ENCODE data around the gene BUB3.

The BUB3 gene

GRCh38 chr10:123154092-123154710, at the start of gene BUB3:
TSS of gene BUB3 (plus strand) at chr10:123154402. CDS start at chr10:123154918, 516 bp downstream.
- peak; percentile 2 for TF ChIP-seq CTCF (IDR thresholded peaks at IDR 0.05; ENCODE audit: insufficient read depth, low read length, missing control alignments)
- ChIA-PET CTCF (interaction anchor here (0.8 to 2.5 kb wide), 5 partner anchors 10 to 147 kb away, joined by 3 to 13 read pairs (median 6); no protein-coding TSS in a partner anchor), POLR2A (interaction anchor here (0.6 to 1.2 kb wide), 4 partner anchors 16 to 1265 kb away, joined by 3 to 4 read pairs (median 3); partner anchors contain the start of gene ATE1)
- DNase-seq (ENCODE audit: low read depth, low spot score) = peak; percentile 96
- H3K4me3 ChIP-seq (ENCODE audit: low read depth, low read length) = peak within 1 kb of the TSS; percentile 97

GRCh38 chr10:123109466-123109865, 44.7 kb upstream of the BUB3 start:
- TF ChIP-seq CTCF (IDR thresholded peaks at IDR 0.05; ENCODE audit: insufficient read depth, low read length, missing control alignments) = no peak
- DNase-seq (ENCODE audit: low read depth, low spot score) = no peak
- ChIA-PET POLR2A (no interaction called here), CTCF (no interaction called here)
- no peak overlapping the region for H3K4me3 ChIP-seq (ENCODE audit: low read depth, low read length)

GRCh38 chr10:123117644-123118417, 36.4 kb upstream of the BUB3 start:
- POLR2A ChIA-PET = no interaction called here
- no peak for TF ChIP-seq CTCF (IDR thresholded peaks at IDR 0.05; ENCODE audit: insufficient read depth, low read length, missing control alignments)
- CTCF ChIA-PET = interaction anchor here (0.8 kb wide), 1 partner anchor 75 kb away, joined by 3 read pairs; no protein-coding TSS in a partner anchor
- H3K4me3 ChIP-seq (ENCODE audit: low read depth, low read length) = no peak overlapping the region
- no peak for DNase-seq (ENCODE audit: low read depth, low spot score)

GRCh38 chr10:123119081-123119480, 35.1 kb upstream of the BUB3 start:
- ChIA-PET CTCF (interaction anchor here (1.0 to 1.2 kb wide), 2 partner anchors 10 to 14 kb away, joined by 3 to 5 read pairs; no protein-coding TSS in a partner anchor), POLR2A (interaction anchor here (0.6 kb wide), 1 partner anchor 280 kb away, joined by 3 read pairs; no protein-coding TSS in a partner anchor)
- H3K4me3 ChIP-seq (ENCODE audit: low read depth, low read length) = no peak overlapping the region
- TF ChIP-seq CTCF (IDR thresholded peaks at IDR 0.05; ENCODE audit: insufficient read depth, low read length, missing control alignments) = no peak
- DNase-seq (ENCODE audit: low read depth, low spot score) = no peak

- ChIA-PET POLR2A (no interaction called here), CTCF (no interaction called here)
- no peak for DNase-seq (ENCODE audit: low read depth, low spot score)
- TF ChIP-seq CTCF (IDR thresholded peaks at IDR 0.05; ENCODE audit: insufficient read depth, low read length, missing control alignments) = no peak
- no peak overlapping the region for H3K4me3 ChIP-seq (ENCODE audit: low read depth, low read length)
These were observed 28.0 kb upstream of the BUB3 start for GRCh38 chr10:123126246-123126645.

Measured in AG04449 (cell line).